GM23338 (cell line): Measurements from ENCODE around the gene VPS41.

Source experiments
- CREB1 ChIP-seq: fragments of 250-450 bp; sonication (Bioruptor Pico); IDR thresholded peaks from 2 replicates; pipeline ENCODE4 v1.5.0; 2020; ENCODE audit warnings: low read depth, mild to moderate bottlenecking, moderate library complexity
- CTCF ChIP-seq, 2 experiments: fragments of 200-600 bp in 1 of 2; sonication (generic) in 1 of 2; conservative IDR thresholded peaks; 2 replicates each; pipeline versions ENCODE4 v1.5.1 to v1.6.1; 2016 to 2017; ENCODE audit warnings: antibody characterized with exemption in 2 of 2, low read depth in 2 of 2, mild to moderate bottlenecking in 2 of 2, moderate library complexity in 1 of 2
- EZH2 ChIP-seq: fragments of 200-600 bp; sonication (generic); IDR thresholded peaks from one replicate; pipeline ENCODE4 v1.8.0; 2017; ENCODE audit warnings: antibody characterized with exemption, mild to moderate bottlenecking, low read depth; ENCODE audit not compliant: unreplicated experiment
- EZH2phosphoT487 ChIP-seq: fragments of 200-600 bp; sonication (generic); IDR thresholded peaks from one replicate; pipeline ENCODE4 v1.8.1; 2018; ENCODE audit warnings: antibody characterized with exemption; ENCODE audit not compliant: unreplicated experiment
- JUNB ChIP-seq: IDR thresholded peaks from one replicate; pipeline ENCODE4 v1.6.1; 2016; ENCODE audit warnings: antibody characterized with exemption; ENCODE audit not compliant: unreplicated experiment
- NANOG ChIP-seq: IDR thresholded peaks from 2 replicates; pipeline ENCODE4 v1.6.1; 2016; ENCODE audit warnings: antibody characterized with exemption, borderline replicate concordance
- POLR2AphosphoS5 ChIP-seq: IDR thresholded peaks from 2 replicates; pipeline ENCODE4 v1.6.1; 2016; ENCODE audit warnings: antibody characterized with exemption, low read depth
- REST ChIP-seq: IDR thresholded peaks from one replicate; pipeline ENCODE4 v1.6.1; 2018; ENCODE audit warnings: antibody characterized with exemption; ENCODE audit not compliant: unreplicated experiment
- ZNF114 ChIP-seq: fragments of 250-450 bp; sonication (Bioruptor Pico); IDR thresholded peaks from 2 replicates; pipeline ENCODE4 v1.5.0; 2020; ENCODE audit warnings: mild to moderate bottlenecking, moderate library complexity
- ZNF331 ChIP-seq: fragments of 250-450 bp; sonication (Bioruptor Pico); IDR thresholded peaks from 2 replicates; pipeline ENCODE4 v1.5.0; 2020; ENCODE audit warnings: low read depth, mild to moderate bottlenecking, moderate library complexity
- ZNF462 ChIP-seq: fragments of 250-450 bp; sonication (Bioruptor Pico); IDR thresholded peaks from 2 replicates; pipeline ENCODE4 v1.5.0; 2020; ENCODE audit warnings: mild to moderate bottlenecking, moderate library complexity

- TF ChIP-seq CTCF (conservative IDR thresholded peaks at IDR 0.05; ENCODE audit: low read depth in 2 of 2) (no peak), CREB1 (CRISPR knock-in tag) (no peak), POLR2AphosphoS5 (no peak), JUNB (no peak), ZNF114 (CRISPR knock-in tag) (no peak), EZH2phosphoT487 (no peak), EZH2 (no peak), REST (no peak), ZNF331 (CRISPR knock-in tag) (no peak), ZNF462 (no peak), NANOG (no peak)
Observed at GRCh38 chr7:38953227-38953626, 44.2 kb upstream of the VPS41 start.
